Measurements from ENCODE around the gene ZNF396.
A peak's percentile ranks its signal among the peaks of the same experiment; 100 is the strongest.

The ZNF396 gene

DNA sequence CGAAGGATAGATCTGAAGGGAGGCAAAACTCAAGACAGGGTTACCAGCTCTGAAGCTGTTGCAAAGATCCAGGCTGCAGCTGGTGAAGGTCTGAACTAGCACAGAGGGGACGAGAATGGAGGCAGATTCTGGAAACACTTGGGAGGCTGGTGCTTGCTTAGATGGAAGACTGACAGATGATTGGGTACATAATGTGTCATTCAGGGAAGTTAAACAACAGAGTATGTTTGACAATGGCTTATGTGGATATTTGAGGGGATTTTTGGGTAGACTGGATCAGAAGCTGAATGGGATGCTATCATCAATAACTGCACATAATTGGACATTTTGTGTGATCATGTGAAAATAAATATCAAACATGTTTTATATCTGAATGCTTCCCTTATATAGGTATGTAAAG lies 2.3 kb upstream of the ZNF396 start:
- DNase-seq, result no peak

- DNase-seq, result no peak
Observed at GRCh38 chr18:35378574-35378896, 1.4 kb upstream of the ZNF396 start.

GRCh38 chr18:35377875-35378573 lies 887 bp upstream of the ZNF396 start:
- no peak for DNase-seq

GRCh38 chr18:35376393-35376741 lies 770 bp downstream of the ZNF396 start:
- DNase-seq, result peak; percentile 43

DNA sequence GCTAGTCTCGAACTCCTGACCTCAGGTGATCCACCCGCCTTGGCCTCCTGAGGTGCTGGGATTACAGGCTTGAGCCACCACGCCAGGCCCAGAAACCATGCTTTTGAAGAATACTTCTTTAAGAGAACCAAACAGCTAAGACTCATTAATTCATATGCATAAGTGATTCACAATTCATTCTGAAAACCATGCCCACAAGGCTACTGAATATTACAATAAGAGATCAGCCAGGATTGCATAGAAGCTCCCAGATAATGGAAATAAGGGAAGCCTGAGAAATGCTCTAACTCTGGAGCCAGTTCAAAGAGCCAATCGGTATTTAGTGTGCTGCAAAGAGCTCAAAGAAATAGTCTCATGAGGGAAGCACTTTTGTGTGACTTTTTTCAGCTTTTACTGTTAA lies 2.4 kb downstream of the ZNF396 start:
- DNase-seq, result no peak

DNA sequence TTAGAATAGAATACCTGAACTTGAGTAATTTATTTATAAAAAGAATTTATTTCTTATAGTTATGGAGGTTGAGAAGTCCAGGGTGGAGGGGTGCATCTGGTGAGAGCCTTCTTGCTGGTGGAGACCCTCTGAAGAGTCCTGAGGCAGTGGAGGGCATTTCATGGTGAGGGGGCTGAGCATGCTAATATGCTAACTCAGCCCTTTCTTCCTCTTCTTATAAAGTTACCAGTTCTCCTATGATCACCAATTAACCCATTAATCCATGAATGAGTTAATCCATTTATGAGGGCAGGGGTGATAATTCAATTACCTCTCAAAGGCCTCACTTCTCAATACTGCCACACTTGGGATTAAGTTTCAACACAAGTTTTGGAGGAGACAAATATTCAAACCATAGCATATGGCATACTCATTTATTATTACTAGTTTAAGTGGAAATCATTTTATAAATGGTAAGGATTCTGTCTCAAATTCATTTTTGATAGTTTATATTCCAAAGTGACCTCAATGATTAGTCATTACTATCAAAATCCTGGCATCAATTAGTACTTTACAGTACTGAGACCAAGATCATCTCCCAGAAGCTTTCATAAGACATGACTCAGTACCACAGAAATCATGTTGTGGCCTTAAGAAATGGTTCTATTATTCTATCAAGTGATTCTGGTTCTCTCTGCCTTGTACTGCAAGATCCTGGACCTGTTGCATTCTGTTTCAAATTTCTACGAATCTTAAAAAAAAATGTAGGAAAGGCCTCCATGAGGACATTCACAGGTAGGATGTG lies 5.5 kb downstream of the ZNF396 start:
- no peak for DNase-seq

- no peak for DNase-seq
Observed at GRCh38 chr18:35369126-35369525, 8.0 kb downstream of the ZNF396 start.

- no peak for DNase-seq
Observed at GRCh38 chr18:35368595-35368994, 8.5 kb downstream of the ZNF396 start.

DNA sequence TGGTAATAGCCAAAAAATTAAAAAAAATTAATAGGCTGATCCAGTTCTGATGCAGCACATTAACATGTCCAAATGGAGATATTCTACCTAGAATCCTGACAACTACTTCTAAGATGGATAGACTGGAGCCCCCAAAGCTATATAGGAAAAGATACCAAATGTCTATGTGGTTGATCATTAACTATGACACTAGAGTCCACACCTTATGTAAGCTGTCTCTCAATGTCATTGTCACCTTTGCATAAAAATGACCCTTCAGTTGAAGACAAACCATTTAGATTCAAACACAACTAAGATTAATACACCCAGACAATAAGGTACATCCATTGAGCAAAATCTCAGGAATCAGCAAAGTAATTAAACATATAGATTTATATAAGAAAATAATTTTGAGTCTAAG lies 14.6 kb downstream of the ZNF396 start:
- no peak for DNase-seq

DNA sequence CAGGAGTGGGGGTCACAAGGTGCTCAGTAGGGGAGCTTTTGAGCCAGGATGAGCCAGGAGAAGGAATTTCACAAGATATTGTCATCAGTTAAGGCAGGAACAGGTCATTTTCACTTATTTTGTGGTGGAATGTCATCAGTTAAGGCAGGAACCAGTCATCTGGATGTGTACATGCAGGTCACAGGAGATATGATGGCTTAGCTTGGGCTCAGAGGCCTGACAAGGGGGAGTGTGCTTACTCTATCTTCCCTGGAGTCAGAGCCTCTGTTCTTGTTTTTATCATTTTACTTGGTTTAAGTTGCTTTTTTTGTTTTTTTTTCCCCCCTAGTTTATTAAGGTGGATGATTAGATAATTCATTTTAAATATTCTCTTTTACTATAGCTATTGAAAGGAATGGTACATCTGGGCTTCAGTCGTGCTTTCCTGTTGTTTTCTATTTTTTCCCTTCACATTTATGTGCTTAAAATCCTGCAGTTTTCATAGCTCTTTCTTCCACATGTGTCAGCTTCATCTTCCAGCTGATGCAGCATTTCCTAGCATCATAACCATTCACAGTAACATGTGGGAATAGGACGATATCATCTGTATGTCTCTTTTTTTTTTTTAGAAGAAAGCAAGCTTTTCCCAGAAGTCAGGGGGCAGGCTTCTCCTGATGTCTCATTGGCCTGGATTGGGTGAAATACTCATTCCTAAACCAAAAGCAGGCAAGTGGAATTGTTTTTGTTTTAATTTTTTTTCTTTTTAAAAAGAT lies 15.4 kb downstream of the ZNF396 start:
- no peak for DNase-seq

- peak; percentile 71 for DNase-seq
Observed at GRCh38 chr18:35355140-35355618, 22.0 kb downstream of the ZNF396 start.

DNA sequence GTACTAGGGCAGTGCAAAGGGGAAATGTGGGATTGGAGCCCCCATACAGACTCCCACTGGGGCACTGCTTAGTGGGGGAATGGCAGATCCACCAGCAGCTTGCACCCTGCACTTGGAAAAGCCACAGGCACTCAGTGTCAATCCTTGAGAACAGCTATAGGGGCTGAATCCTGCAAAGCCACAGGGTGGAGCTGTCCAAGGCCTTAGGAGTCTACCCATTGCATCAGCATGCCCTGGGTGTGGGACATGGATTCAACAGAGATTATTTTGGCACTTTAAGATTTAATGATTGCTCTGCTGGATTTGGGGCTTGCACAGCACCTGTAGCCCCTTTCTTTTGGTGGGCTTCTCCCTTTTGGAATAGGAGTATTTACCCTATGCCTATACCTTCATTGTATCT lies 24.4 kb downstream of the ZNF396 start:
- no peak for DNase-seq

- no peak for DNase-seq
Observed at GRCh38 chr18:35352283-35352682, 24.9 kb downstream of the ZNF396 start.

DNA sequence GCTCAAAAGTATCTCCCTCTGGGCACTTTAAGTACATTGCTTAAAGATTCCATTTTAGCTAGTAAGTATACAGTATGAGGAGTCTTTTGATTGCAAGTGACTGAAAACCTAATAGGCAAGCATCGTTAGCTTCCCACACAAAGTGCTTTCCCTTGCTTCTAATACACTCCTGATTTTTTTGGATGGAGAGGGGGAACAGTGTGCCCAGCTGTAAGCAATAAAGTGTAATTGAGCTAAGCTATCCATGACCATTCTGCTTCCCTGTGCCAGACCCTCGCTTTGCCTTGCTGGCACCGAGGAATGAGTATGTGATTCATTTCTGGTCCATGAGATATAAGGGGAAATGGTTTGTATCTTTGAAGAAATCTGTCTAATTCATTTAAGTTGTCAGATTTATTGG lies 29.1 kb downstream of the ZNF396 start:
- no peak for DNase-seq

DNA sequence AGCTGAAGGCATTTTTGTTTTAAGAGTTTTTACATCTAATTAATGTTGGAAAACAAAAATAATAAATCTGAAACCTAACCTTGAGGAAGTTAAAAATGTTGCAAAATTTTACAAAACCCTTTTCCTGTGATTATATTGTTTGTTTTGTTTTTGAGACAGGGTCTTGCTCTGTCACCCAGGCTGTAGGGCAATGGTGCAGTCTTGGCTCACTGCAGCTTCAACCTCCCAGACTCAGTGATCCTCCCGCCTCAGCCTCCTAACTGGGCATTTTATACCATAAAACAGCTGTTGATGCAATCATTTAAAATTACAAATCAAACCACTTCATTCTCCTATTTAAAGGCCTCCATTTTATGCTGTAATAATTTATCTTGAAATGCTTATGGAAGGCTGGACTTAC lies 31.2 kb downstream of the ZNF396 start:
- no peak for DNase-seq

- DNase-seq, result no peak
Observed at GRCh38 chr18:35345460-35345921, 31.6 kb downstream of the ZNF396 start.

GRCh38 chr18:35344736-35345459 lies 32.2 kb downstream of the ZNF396 start:
- no peak for DNase-seq

GRCh38 chr18:35343936-35344735 lies 33.0 kb downstream of the ZNF396 start, which contains the start of gene ZNF24:
TSS of gene ZNF24 (minus strand) at chr18:35344420. CDS start at chr18:35340650, 3,770 bp downstream.
- DNase-seq, result peak; percentile 94

DNA sequence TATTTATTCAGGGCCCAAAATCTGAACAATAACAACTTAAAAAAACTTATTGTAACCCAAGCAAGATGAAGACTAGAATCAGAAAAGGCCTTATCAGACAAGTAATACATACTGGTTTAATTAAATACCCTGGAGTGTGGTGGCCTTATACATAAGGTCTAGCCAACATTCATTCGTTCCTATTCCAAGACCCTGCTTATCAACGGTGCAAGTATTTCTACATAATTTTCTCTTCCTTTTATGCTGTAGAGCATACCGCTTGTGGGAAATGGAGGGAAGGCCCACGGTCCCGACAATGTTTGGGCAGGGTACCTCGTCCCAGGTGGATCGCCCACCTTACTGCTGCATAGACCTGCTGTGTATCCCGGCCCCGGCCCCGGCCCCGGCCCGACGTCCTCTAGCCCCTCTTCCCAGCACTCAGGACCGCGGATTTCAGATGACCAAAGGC lies 33.6 kb downstream of the ZNF396 start:
- no peak for DNase-seq

DNA sequence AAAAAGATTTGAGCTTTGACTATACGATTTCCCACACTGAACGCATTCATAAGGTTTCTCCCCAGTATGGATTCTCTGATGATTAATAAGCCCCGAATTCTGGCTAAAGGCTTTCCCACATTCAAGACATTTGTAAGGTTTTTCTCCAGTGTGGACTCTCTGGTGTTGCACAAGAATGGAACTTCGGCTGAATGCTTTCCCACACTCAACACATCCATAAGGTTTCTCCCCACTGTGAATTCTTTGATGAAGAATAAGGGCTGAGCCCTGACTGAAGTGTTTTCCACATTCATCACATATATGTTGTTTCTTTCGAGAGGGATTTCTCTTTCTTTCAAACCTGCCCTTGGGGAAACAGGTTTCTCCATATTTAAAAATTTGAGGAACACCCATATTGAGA lies 39.9 kb downstream of the ZNF396 start:
- no peak for DNase-seq

- no peak for DNase-seq
Observed at GRCh38 chr18:35335866-35336265, 41.3 kb downstream of the ZNF396 start.

GRCh38 chr18:35334821-35335220 lies 42.3 kb downstream of the ZNF396 start:
- no peak for DNase-seq

Measured in CD4-positive, alpha-beta T cell treated with Interleukin-17A for 4 hours (primary cell).